GM04504 (cell line): ENCODE results near the gene BARX2.

Experiments
- DNase-seq: peaks from one replicate; pipeline ENCODE4 v3.0.0-alpha.2; 2012; ENCODE audit warnings: low read depth

Gene BARX2

GRCh38 chr11:129440028-129440713, 64.5 kb downstream of the BARX2 start:
- no peak for DNase-seq

- no peak for DNase-seq
Measured at GRCh38 chr11:129442171-129442570, 66.5 kb downstream of the BARX2 start.

- no peak for DNase-seq
Measured at GRCh38 chr11:129443276-129443675, 67.6 kb downstream of the BARX2 start.

- DNase-seq = no peak
Measured at GRCh38 chr11:129444274-129444673, 68.6 kb downstream of the BARX2 start.

GRCh38 chr11:129445226-129445625, 69.6 kb downstream of the BARX2 start:
- DNase-seq = no peak

GRCh38 chr11:129446572-129446971, 70.9 kb downstream of the BARX2 start:
- DNase-seq = no peak

- no peak for DNase-seq
Measured at GRCh38 chr11:129447654-129448239, 72.1 kb downstream of the BARX2 start.

- no peak for DNase-seq
Measured at GRCh38 chr11:129451524-129451923, 75.9 kb downstream of the BARX2 start.

- DNase-seq = no peak
Measured at GRCh38 chr11:129453293-129453721, 77.7 kb downstream of the BARX2 start.

- DNase-seq = no peak
Measured at GRCh38 chr11:129455101-129455500, 79.5 kb downstream of the BARX2 start.

GRCh38 chr11:129455756-129456655, 80.4 kb downstream of the BARX2 start:
- DNase-seq = no peak

GRCh38 chr11:129457321-129457720, 81.7 kb downstream of the BARX2 start:
- DNase-seq = no peak

- no peak for DNase-seq
Measured at GRCh38 chr11:129458278-129458677, 82.6 kb downstream of the BARX2 start.

GRCh38 chr11:129458756-129459535, 83.3 kb downstream of the BARX2 start:
- no peak for DNase-seq

GRCh38 chr11:129460714-129461113, 85.1 kb downstream of the BARX2 start:
- DNase-seq = no peak

GRCh38 chr11:129484068-129484467, 108.4 kb downstream of the BARX2 start:
- DNase-seq = no peak

- DNase-seq = no peak
Measured at GRCh38 chr11:129489249-129489648, 113.6 kb downstream of the BARX2 start.

- no peak for DNase-seq
Measured at GRCh38 chr11:129490004-129490403, 114.4 kb downstream of the BARX2 start.

- no peak for DNase-seq
Measured at GRCh38 chr11:129493746-129494145, 118.1 kb downstream of the BARX2 start.
